CD4-positive, CD25-positive, alpha-beta regulatory T cell (primary cell): Measurements from ENCODE around the gene ZNF286A. TPM values are rescaled to one million over a fixed set of nuclear protein-coding genes. Genes with fewer than 3 reads are reported as not detected.

Source experiments
- ATAC-seq, 2 donors: fragments of 150-1000 bp; cut with Tn5 transposase; one replicate each; pipeline ENCODE4 v1.10.0; 2021; ENCODE audit warnings: low read depth in 2 of 2, moderate number of reproducible peaks in 2 of 2, moderate library complexity in 1 of 2
- DNase-seq, 3 donors: peaks; one replicate each; pipeline versions ENCODE4 v3.0.0 to v3.0.0-alpha.2; 2012 to 2022; ENCODE audit warnings: mixed read lengths in 1 of 3
- H3K27ac ChIP-seq: one replicate; pipeline ENCODE4 v1.7.0; 2013; ENCODE audit warnings: mild to moderate bottlenecking, low read length; ENCODE audit not compliant: insufficient read depth, poor library complexity, severe bottlenecking
- H3K27me3 ChIP-seq: one replicate; pipeline ENCODE4 v1.7.0; 2013; ENCODE audit warnings: low read length; ENCODE audit not compliant: control insufficient read depth, insufficient read depth
- H3K36me3 ChIP-seq: one replicate; pipeline ENCODE4 v1.7.0; 2013; ENCODE audit warnings: mild to moderate bottlenecking, low read length, moderate library complexity; ENCODE audit not compliant: control insufficient read depth, insufficient read depth
- H3K4me1 ChIP-seq: 2 replicates; pipeline ENCODE4 v1.7.0; 2013; ENCODE audit warnings: mild to moderate bottlenecking, low read length; ENCODE audit not compliant: insufficient read depth, control insufficient read depth, poor library complexity, severe bottlenecking
- H3K4me3 ChIP-seq: one replicate; pipeline ENCODE4 v1.7.0; 2013; ENCODE audit warnings: low read depth, mild to moderate bottlenecking, low read length, moderate library complexity
- H3K9me3 ChIP-seq, 2 experiments: 1 replicate in 1 of 2; 2 replicates in 1 of 2; pipeline ENCODE4 v1.7.0; 2013; ENCODE audit warnings: low read length in 2 of 2, mild to moderate bottlenecking in 1 of 2, moderate library complexity in 1 of 2; ENCODE audit not compliant: control insufficient read depth in 2 of 2
- H3K27ac Mint-ChIP-seq, 3 donors: one replicate each; pipeline ENCODE4 v1.8.0; 2020 to 2022; ENCODE audit warnings: mild to moderate bottlenecking in 3 of 3, mixed read lengths in 3 of 3, moderate library complexity in 2 of 3
- H3K27me3 Mint-ChIP-seq: one replicate; pipeline ENCODE4 v1.8.0; 2022; ENCODE audit warnings: mild to moderate bottlenecking, mixed read lengths
- H3K36me3 Mint-ChIP-seq: one replicate; pipeline ENCODE4 v1.8.0; 2020; ENCODE audit warnings: mixed read lengths
- H3K4me1 Mint-ChIP-seq, 4 donors: one replicate each; pipeline ENCODE4 v1.8.0; 2020 to 2022; ENCODE audit warnings: mixed read lengths in 4 of 4, mild to moderate bottlenecking in 1 of 4
- H3K4me3 Mint-ChIP-seq, 4 donors: one replicate each; pipeline ENCODE4 v1.8.0; 2020 to 2022; ENCODE audit warnings: mild to moderate bottlenecking in 4 of 4, mixed read lengths in 4 of 4, moderate library complexity in 3 of 4
- H3K9me3 Mint-ChIP-seq, 7 donors: one replicate each; pipeline ENCODE4 v1.8.0; 2020 to 2022; ENCODE audit warnings: mixed read lengths in 7 of 7, mild to moderate bottlenecking in 3 of 7, moderate library complexity in 2 of 7
- polyA plus RNA-seq, 4 donors: library from polyadenylated mRNA; unstranded; fragments of 300-500 nt; fragmentation: Illumina TruSeq; gene quantifications; one replicate each; pipeline ENCODE4 v1.2.3, GENCODE V29; 2021
- total RNA-seq: library from RNA; stranded (reverse); gene quantifications from one replicate; pipeline ENCODE4 v1.2.3, GENCODE V29; 2022

ZNF286A gene
- total and polyA plus RNA-seq, 5 donors from 2014 or later: 18.9 to 23.5 (median 22.4) TPM

- Mint-ChIP-seq H3K36me3 (peaks cover 17% of the 10 kb centered on the region), H3K9me3 (no peaks in the 10 kb centered on the region), H3K4me3 (no peak overlapping the region), H3K27ac (no peak overlapping the region), H3K4me1 (peaks cover 0 to 15% (median 7%) of the 10 kb centered on the region in 4 donors), H3K27me3 (no peaks in the 10 kb centered on the region)
- no peaks in the 10 kb centered on the region for H3K27me3 ChIP-seq
- DNase-seq (no peak), ATAC-seq (no peak)
- H3K4me1 ChIP-seq: no peaks in the 10 kb centered on the region
- H3K9me3 ChIP-seq: no peaks in the 10 kb centered on the region
- H3K4me3 ChIP-seq: no peak overlapping the region
- no peak overlapping the region for H3K27ac ChIP-seq
- peaks cover 2% of the 10 kb centered on the region for H3K36me3 ChIP-seq
These were observed 41.7 kb upstream of the ZNF286A start for GRCh38 chr17:15657868-15658267.

- no peaks in the 10 kb centered on the region for H3K9me3 Mint-ChIP-seq
- H3K4me1 Mint-ChIP-seq: peaks cover 0 to 12% (median 5%) of the 10 kb centered on the region in 4 donors
- Histone ChIP-seq H3K9me3 (no peaks in the 10 kb centered on the region), H3K27me3 (no peaks in the 10 kb centered on the region), H3K27ac (no peak overlapping the region), H3K4me1 (no peaks in the 10 kb centered on the region), H3K4me3 (no peak overlapping the region), H3K36me3 (peaks cover 3% of the 10 kb centered on the region)
- peaks cover 17% of the 10 kb centered on the region for H3K36me3 Mint-ChIP-seq
- H3K4me3 Mint-ChIP-seq: no peak overlapping the region
- H3K27me3 Mint-ChIP-seq: no peaks in the 10 kb centered on the region
- no peak overlapping the region for H3K27ac Mint-ChIP-seq
- no peak for DNase-seq
- no peak for ATAC-seq
These were observed 41.3 kb upstream of the ZNF286A start for GRCh38 chr17:15658296-15658695.

GRCh38 chr17:15659236-15659635, 40.3 kb upstream of the ZNF286A start:
- no peaks in the 10 kb centered on the region for H3K27me3 Mint-ChIP-seq
- peaks cover 0 to 10% (median 5%) of the 10 kb centered on the region in 4 donors for H3K4me1 Mint-ChIP-seq
- Histone ChIP-seq H3K4me1 (no peaks in the 10 kb centered on the region), H3K27me3 (no peaks in the 10 kb centered on the region), H3K27ac (no peak overlapping the region), H3K36me3 (peaks cover 10% of the 10 kb centered on the region), H3K9me3 (no peaks in the 10 kb centered on the region), H3K4me3 (no peak overlapping the region)
- H3K36me3 Mint-ChIP-seq: peaks cover 19% of the 10 kb centered on the region
- H3K4me3 Mint-ChIP-seq: no peak overlapping the region
- DNase-seq (no peak), ATAC-seq (no peak)
- no peaks in the 10 kb centered on the region for H3K9me3 Mint-ChIP-seq
- H3K27ac Mint-ChIP-seq: peak overlapping the region in 1 of 3 donors; percentile 14

- Mint-ChIP-seq H3K27ac (no peak overlapping the region), H3K36me3 (peaks cover 23% of the 10 kb centered on the region), H3K4me1 (peaks cover 0 to 6% (median 5%) of the 10 kb centered on the region in 4 donors), H3K4me3 (no peak overlapping the region), H3K9me3 (no peaks in the 10 kb centered on the region), H3K27me3 (no peaks in the 10 kb centered on the region)
- Histone ChIP-seq H3K27ac (no peak overlapping the region), H3K36me3 (peaks cover 14% of the 10 kb centered on the region), H3K9me3 (no peaks in the 10 kb centered on the region), H3K27me3 (no peaks in the 10 kb centered on the region), H3K4me1 (no peaks in the 10 kb centered on the region), H3K4me3 (no peak overlapping the region)
- ATAC-seq (no peak), DNase-seq (no peak)
These were observed 39.9 kb upstream of the ZNF286A start for GRCh38 chr17:15659663-15660062.

DNA sequence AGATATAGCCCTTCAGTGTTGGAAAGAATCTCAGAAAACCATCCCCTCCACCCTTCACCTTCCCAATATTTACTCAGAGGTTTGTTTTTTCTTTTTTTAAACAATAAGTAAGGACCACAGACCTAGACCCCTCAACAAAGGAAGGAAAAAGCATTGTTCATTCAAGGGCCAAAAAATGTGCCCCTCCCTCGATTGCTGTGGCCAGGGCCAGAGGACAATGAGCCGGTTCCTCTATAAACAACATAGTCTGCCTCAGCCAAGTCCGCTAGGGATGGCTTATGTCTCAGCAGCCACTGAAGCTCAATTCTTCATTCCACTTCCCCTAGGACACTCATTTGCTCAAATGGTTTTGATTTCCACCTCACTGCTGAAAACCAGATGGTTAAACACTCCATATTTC, 39.5 kb upstream of the ZNF286A start:
- Mint-ChIP-seq H3K4me1 (peaks cover 0 to 6% (median 5%) of the 10 kb centered on the region in 4 donors), H3K36me3 (peaks cover 23% of the 10 kb centered on the region), H3K27me3 (no peaks in the 10 kb centered on the region), H3K4me3 (no peak overlapping the region), H3K27ac (peak overlapping the region in 1 of 3 donors; percentile 17), H3K9me3 (no peaks in the 10 kb centered on the region)
- Histone ChIP-seq H3K36me3 (peaks cover 14% of the 10 kb centered on the region), H3K27ac (no peak overlapping the region), H3K27me3 (no peaks in the 10 kb centered on the region), H3K4me3 (no peak overlapping the region), H3K4me1 (no peaks in the 10 kb centered on the region), H3K9me3 (no peaks in the 10 kb centered on the region)
- no peak for ATAC-seq
- no peak for DNase-seq

- H3K4me3 Mint-ChIP-seq: no peak overlapping the region
- Histone ChIP-seq H3K27me3 (no peaks in the 10 kb centered on the region), H3K27ac (no peak overlapping the region), H3K36me3 (peaks cover 14% of the 10 kb centered on the region), H3K9me3 (no peaks in the 10 kb centered on the region), H3K4me3 (no peak overlapping the region), H3K4me1 (no peaks in the 10 kb centered on the region)
- peaks cover 28% of the 10 kb centered on the region for H3K36me3 Mint-ChIP-seq
- DNase-seq (no peak), ATAC-seq (no peak)
- H3K4me1 Mint-ChIP-seq: peaks cover 0 to 6% (median 5%) of the 10 kb centered on the region in 4 donors
- no peaks in the 10 kb centered on the region for H3K27me3 Mint-ChIP-seq
- no peaks in the 10 kb centered on the region for H3K9me3 Mint-ChIP-seq
- peak overlapping the region in 1 of 3 donors; percentile 48 for H3K27ac Mint-ChIP-seq
These were observed 36.9 kb upstream of the ZNF286A start for GRCh38 chr17:15662681-15663080.

DNA sequence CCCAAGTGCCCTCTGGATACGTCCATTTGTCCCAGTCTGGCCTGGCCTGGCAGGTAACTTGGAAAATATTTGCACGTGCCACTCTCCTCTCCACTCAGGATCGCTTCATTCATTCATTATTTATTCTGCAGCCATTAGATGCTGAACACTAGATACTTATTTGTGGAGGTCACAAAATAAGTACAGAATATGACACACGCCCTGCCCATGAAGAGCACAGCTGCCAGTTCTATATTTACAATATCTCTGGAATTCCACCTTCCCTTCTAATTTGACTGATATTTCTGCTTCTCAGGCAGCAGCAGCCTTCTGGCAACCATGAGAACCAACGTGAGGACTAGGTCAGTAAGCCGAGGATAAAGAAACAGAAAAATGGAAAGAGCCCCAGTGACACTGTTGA, 36.4 kb upstream of the ZNF286A start:
- ATAC-seq (no peak), DNase-seq (no peak)
- no peaks in the 10 kb centered on the region for H3K9me3 Mint-ChIP-seq
- H3K27me3 Mint-ChIP-seq: no peaks in the 10 kb centered on the region
- Histone ChIP-seq H3K36me3 (peaks cover 16% of the 10 kb centered on the region), H3K27me3 (no peaks in the 10 kb centered on the region), H3K4me1 (no peaks in the 10 kb centered on the region), H3K4me3 (no peak overlapping the region), H3K27ac (no peak overlapping the region), H3K9me3 (no peaks in the 10 kb centered on the region)
- no peak overlapping the region for H3K4me3 Mint-ChIP-seq
- peaks cover 32% of the 10 kb centered on the region for H3K36me3 Mint-ChIP-seq
- peaks cover 0 to 6% (median 5%) of the 10 kb centered on the region in 4 donors for H3K4me1 Mint-ChIP-seq
- peak overlapping the region in 1 of 3 donors; percentile 48 for H3K27ac Mint-ChIP-seq

DNA sequence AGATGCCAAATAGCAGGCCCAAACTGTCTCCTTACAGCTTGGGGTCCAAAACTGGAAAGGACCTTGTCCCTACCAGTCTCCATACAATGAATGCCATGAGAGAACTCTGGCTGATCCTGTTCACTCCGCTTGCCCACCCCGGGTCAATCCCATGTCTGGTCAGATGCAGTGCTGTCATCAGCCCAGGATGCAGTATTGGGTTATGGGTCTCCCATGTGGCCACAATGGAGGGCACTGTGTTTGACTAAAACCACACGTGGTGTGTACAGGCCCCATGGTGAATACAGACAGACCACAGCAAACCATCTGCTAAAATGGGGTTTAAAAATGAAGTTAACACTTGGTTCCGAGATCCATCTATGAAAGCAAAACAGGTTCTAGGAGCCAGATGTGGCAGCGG, 35.9 kb upstream of the ZNF286A start:
- Histone ChIP-seq H3K4me3 (no peak overlapping the region), H3K27ac (no peak overlapping the region), H3K9me3 (no peaks in the 10 kb centered on the region)

More for the DNA sequence above, 35.9 kb upstream of the ZNF286A start:
- Mint-ChIP-seq H3K36me3 (peaks cover 33% of the 10 kb centered on the region), H3K4me1 (peaks cover 0 to 6% (median 5%) of the 10 kb centered on the region in 4 donors), H3K27ac (no peak overlapping the region), H3K4me3 (no peak overlapping the region), H3K9me3 (no peaks in the 10 kb centered on the region), H3K27me3 (no peaks in the 10 kb centered on the region)
- Histone ChIP-seq H3K36me3 (peaks cover 16% of the 10 kb centered on the region), H3K4me1 (no peaks in the 10 kb centered on the region), H3K27me3 (no peaks in the 10 kb centered on the region)
- ATAC-seq (no peak), DNase-seq (no peak)
